Endothelial cell of umbilical vein (primary cell): ENCODE results near the gene LRG1. TPM values are rescaled to one million over a fixed set of nuclear protein-coding genes. Genes with fewer than 3 reads are reported as not detected.

Experiments used
- BruUV-seq: library from RNA; stranded (reverse); fragments of 400-500 nt; replicated peaks from 2 replicates; lab custom pipeline; 2021; lab: Mats Ljungman, UMichigan
- CTCF ChIA-PET: fragments of 300-600, 350-600 bp; sonication (Branson Sonifier 250); formaldehyde crosslinking; loops from one replicate; lab custom pipeline; 2021; ENCODE audit warnings: antibody characterized with exemption, inconsistent platforms; lab: Charles Lee
- POLR2A ChIA-PET: fragments of 300-600, 350-600 bp; sonication (Branson Sonifier 250); formaldehyde crosslinking; loops from one replicate; lab custom pipeline; 2021; ENCODE audit warnings: antibody characterized with exemption, inconsistent platforms; lab: Charles Lee
- DNase-seq: peaks from one replicate; pipeline ENCODE4 v3.0.0-alpha.2; 2011; ENCODE audit warnings: low read depth, low spot score
- FAIRE-seq: peaks from 2 replicates; lab custom pipeline; 2011; peaks lifted over from hg19 to GRCh38; lab: Jason Lieb, UNC
- H2AFZ ChIP-seq: 2 replicates; pipeline ENCODE4 v1.6.0; 2012; ENCODE audit warnings: low read depth, low read length, control low read depth, inconsistent platforms
- H3K27ac ChIP-seq: 2 replicates; pipeline ENCODE4 v1.5.1; 2011; ENCODE audit warnings: low read depth, mild to moderate bottlenecking, control low read depth, low read length, moderate library complexity; ENCODE audit not compliant: insufficient read depth
- H3K27me3 ChIP-seq, 2 experiments: 2 replicates each; pipeline versions ENCODE4 v1.6.0 to v1.6.1; 2011; ENCODE audit warnings: low read length in 2 of 2, mixed read lengths in 1 of 2; ENCODE audit not compliant: control insufficient read depth in 2 of 2, insufficient read depth in 2 of 2
- H3K36me3 ChIP-seq, 2 experiments: 2 replicates in 1 of 2; 3 replicates in 1 of 2; pipeline ENCODE4 v1.5.1; 2011; ENCODE audit warnings: low read length in 2 of 2, mild to moderate bottlenecking in 1 of 2, moderate library complexity in 1 of 2; ENCODE audit not compliant: control insufficient read depth in 2 of 2, insufficient read depth in 2 of 2; ENCODE audit errors: extremely low read depth in 1 of 2
- H3K4me1 ChIP-seq: 3 replicates; pipeline ENCODE4 v1.5.1; 2011; ENCODE audit warnings: mild to moderate bottlenecking, low read length; ENCODE audit not compliant: control insufficient read depth, insufficient read depth; ENCODE audit errors: extremely low read depth
- H3K4me2 ChIP-seq: 2 replicates; pipeline ENCODE4 v1.6.1; 2011; ENCODE audit warnings: low read length, control low read depth, mixed read lengths; ENCODE audit not compliant: insufficient read depth
- H3K4me3 ChIP-seq, 3 experiments: fragments of 200-600 bp in 1 of 3; sonication (generic), shearing (Covaris generic) in 1 of 3; replicated peaks in 1 of 3; 2 replicates each; pipeline ENCODE4 v1.5.1; 2011 to 2016; ENCODE audit warnings: control low read depth in 3 of 3, low read length in 3 of 3, mild to moderate bottlenecking in 2 of 3, inconsistent platforms in 1 of 3, low read depth in 1 of 3, moderate library complexity in 1 of 3; ENCODE audit not compliant: insufficient read depth in 1 of 3
- H3K79me2 ChIP-seq: 2 replicates; pipeline ENCODE4 v1.6.0; 2012; ENCODE audit warnings: low read length, inconsistent platforms; ENCODE audit not compliant: control insufficient read depth, insufficient read depth
- H3K9ac ChIP-seq: replicated peaks from 2 replicates; pipeline ENCODE3; 2011; ENCODE audit warnings: low read length, control low read depth; ENCODE audit not compliant: insufficient read depth; ENCODE audit errors: extremely low read depth
- H3K9me1 ChIP-seq: replicated peaks from 3 replicates; pipeline ENCODE4 v1.6.0; 2011; ENCODE audit warnings: mild to moderate bottlenecking, low read length; ENCODE audit not compliant: control insufficient read depth, insufficient read depth; ENCODE audit errors: extremely low read depth
- H3K9me3 ChIP-seq: replicated peaks from 2 replicates; pipeline ENCODE4 v1.5.1; 2012; ENCODE audit warnings: low read length, inconsistent platforms; ENCODE audit not compliant: control insufficient read depth, insufficient read depth
- H4K20me1 ChIP-seq: replicated peaks from 2 replicates; pipeline ENCODE3; 2011; ENCODE audit warnings: mild to moderate bottlenecking, low read length; ENCODE audit not compliant: control insufficient read depth, insufficient read depth; ENCODE audit errors: extremely low read depth
- CTCF ChIP-seq, 2 donors: IDR thresholded peaks; 1 replicate in 1 of 2; 2 replicates in 1 of 2; pipeline ENCODE4 v1.5.1; 2011; ENCODE audit warnings: low read length in 2 of 2, mild to moderate bottlenecking in 2 of 2, moderate library complexity in 2 of 2, control low read depth in 1 of 2, inconsistent platforms in 1 of 2, low read depth in 1 of 2; ENCODE audit not compliant: insufficient read depth in 1 of 2; ENCODE audit errors: extremely low read depth in 1 of 2
- EZH2 ChIP-seq: IDR thresholded peaks from 2 replicates; pipeline ENCODE4 v1.6.1; 2012; ENCODE audit warnings: borderline replicate concordance, low read depth, mild to moderate bottlenecking, moderate library complexity, low read length, inconsistent platforms; ENCODE audit not compliant: severe bottlenecking
- FOS ChIP-seq: IDR thresholded peaks from 2 replicates; pipeline ENCODE4 v1.6.1; 2011; ENCODE audit warnings: mild to moderate bottlenecking, low read length, moderate library complexity, borderline replicate concordance; ENCODE audit not compliant: insufficient read depth
- GATA2 ChIP-seq: IDR thresholded peaks from 2 replicates; pipeline ENCODE4 v1.7.0; 2011; ENCODE audit warnings: low read depth, mild to moderate bottlenecking, moderate library complexity, mixed read lengths, low read length; ENCODE audit not compliant: insufficient read length, insufficient read depth
- MYC ChIP-seq: IDR thresholded peaks from one replicate; pipeline ENCODE4 v1.6.1; 2011; ENCODE audit warnings: mild to moderate bottlenecking, low read depth, low read length
- POLR2A ChIP-seq: IDR thresholded peaks from 2 replicates; pipeline ENCODE4 v1.6.1; 2012; ENCODE audit warnings: low read depth, mild to moderate bottlenecking, control low read depth, low read length
- dilution Hi-C: fragments of 300-500 bp; cut with MboI; formaldehyde crosslinking; loops from one replicate; pipeline ENCODE4 v1.15.0; 2019; ENCODE audit warnings: low sequenced_read_pairs; ENCODE audit not compliant: extremely low pct_ligation_motif_present
- intact Hi-C: fragments of 100-400 bp; cut with micrococcal nuclease; formaldehyde crosslinking; loops from one replicate; pipeline ENCODE4 v1.10.0; 2022
- polyA plus RNA-seq, 4 experiments: library from polyadenylated mRNA; depleted of rRNA in 3 of 4; stranded (reverse) in 3 of 4; unstranded in 1 of 4; fragments of >200 nt; gene quantifications; 2 replicates each; pipeline versions ENCODE4 v1.2.1 to v1.2.3, GENCODE V29; 2011 to 2012; ENCODE audit warnings: missing spikeins in 1 of 4
- total RNA-seq: library from RNA; stranded (reverse); gene quantifications from 2 replicates; pipeline ENCODE4 v1.2.3, GENCODE V29; 2021
- TF ChIP-seq, protein P1 (sequence below): IDR thresholded peaks from 2 replicates; pipeline ENCODE4 v1.6.1; 2011; ENCODE audit not compliant: insufficient read depth, insufficient read length

Gene LRG1
- total and polyA plus RNA-seq, 2 donors (not counting 3 experiments of a cell fraction or from before 2014, with no cell fraction given): 0.21 to 0.31 TPM

DNA sequence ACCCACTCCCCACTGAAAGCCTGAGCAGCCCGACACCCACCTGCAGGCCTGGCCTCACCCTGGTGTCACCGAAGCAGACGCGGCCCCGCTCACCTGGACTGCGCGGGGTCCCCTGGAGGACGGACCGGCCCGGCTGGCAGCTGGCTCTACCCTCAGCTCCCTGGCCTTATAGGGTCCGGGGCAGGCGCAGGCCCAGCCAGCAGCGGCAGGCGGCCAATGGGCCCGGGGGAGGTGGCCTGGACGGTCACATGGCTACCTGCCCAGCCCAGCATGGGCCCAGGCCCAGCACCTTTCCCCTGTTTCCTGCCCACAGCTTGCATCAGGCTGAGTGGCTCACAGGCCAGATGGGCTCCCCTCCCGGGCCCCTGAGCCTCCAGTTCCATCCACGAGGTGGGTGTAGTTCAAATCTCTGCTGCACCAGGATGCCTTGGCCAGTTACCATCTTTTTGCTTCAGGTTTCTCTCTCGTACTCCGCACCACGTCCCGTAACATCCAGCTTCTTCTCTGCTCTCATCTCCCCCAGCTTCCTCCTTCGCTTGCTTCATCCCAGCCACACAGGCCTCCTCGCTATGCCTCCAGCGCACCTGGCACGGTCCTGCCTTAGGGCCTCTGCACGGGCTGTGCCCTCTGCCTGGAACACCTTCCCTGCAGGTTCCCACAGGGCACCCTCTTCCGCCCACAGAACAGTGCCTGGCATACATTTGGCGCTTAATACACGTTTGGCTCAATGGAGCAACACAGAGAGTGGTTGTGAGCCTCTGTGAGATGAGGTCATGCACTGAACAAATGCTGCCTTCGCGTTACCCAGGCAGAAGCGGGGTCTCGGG lies 21.3 kb downstream of the LRG1 start, which contains the start of gene PLIN4:
TSS of gene PLIN4 (minus strand) at position 142 of the 827 bp plus-strand sequence. CDS start 214 bp downstream, outside the sequence.
- H3K4me3 ChIP-seq: no peak within 1 kb of the TSS
- H3K27me3 ChIP-seq: no peaks in the 10 kb centered on the region
- TF ChIP-seq MYC (no peak), EZH2 (no peak), FOS (no peak), POLR2A (no peak), GATA2 (no peak), CTCF (IDR thresholded peaks at IDR 0.05; ENCODE audit: extremely low read depth in 1 of 2, insufficient read depth in 1 of 2, low read depth in 1 of 2, low read length in 2 of 2) (no peak)
- TF ChIP-seq, protein P1, sequence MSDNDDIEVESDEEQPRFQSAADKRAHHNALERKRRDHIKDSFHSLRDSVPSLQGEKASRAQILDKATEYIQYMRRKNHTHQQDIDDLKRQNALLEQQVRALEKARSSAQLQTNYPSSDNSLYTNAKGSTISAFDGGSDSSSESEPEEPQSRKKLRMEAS: no peak
- H3K9ac ChIP-seq: no peak within 1 kb of the TSS
- no peak for FAIRE-seq
- H3K9me3 ChIP-seq: no peaks in the 10 kb centered on the region
- no peaks in the 10 kb centered on the region for H3K79me2 ChIP-seq
- H2AFZ ChIP-seq: no peak within 1 kb of the TSS
- H3K36me3 ChIP-seq: no peaks in the 10 kb centered on the region
- no peaks in the 10 kb centered on the region for H3K4me1 ChIP-seq
- POLR2A ChIA-PET: no interaction called here
- intact Hi-C loops (no loop called here), dilution Hi-C loops (no loop called here)
- no peaks in the 10 kb centered on the region for H3K9me1 ChIP-seq
- H3K4me2 ChIP-seq: no peak within 1 kb of the TSS
- no peak within 1 kb of the TSS for H3K27ac ChIP-seq
- no peaks in the 10 kb centered on the region for H4K20me1 ChIP-seq
- DNase-seq: no peak
- CTCF ChIA-PET: interaction anchor here (1.0 to 2.8 kb wide), 5 partner anchors 7 to 251 kb away, joined by 3 to 17 read pairs (median 4); no protein-coding TSS in a partner anchor
- no TSS peak for BruUV-seq
